GM23338 (cell line): ENCODE results near the gene CCDC201. TPM values are rescaled to one million over a fixed set of nuclear protein-coding genes. Genes with fewer than 3 reads are reported as not detected.

Experiments used
- ATAC-seq: fragments of 200-7000 bp; cut with Tn5 transposase; 3 replicates; pipeline ENCODE4 v1.9.1; 2020
- DNase-seq: peaks from one replicate; pipeline ENCODE4 v3.0.0-alpha.2; 2015; ENCODE audit warnings: low spot score
- H2AFZ ChIP-seq: fragments of 200-600 bp; sonication (generic); 2 replicates; pipeline ENCODE4 v1.8.0; 2016; ENCODE audit warnings: antibody characterized with exemption, mild to moderate bottlenecking, moderate library complexity
- H3F3A ChIP-seq: fragments of 200-600 bp; sonication (generic); replicated peaks from 2 replicates; pipeline ENCODE4 v1.8.0; 2017; ENCODE audit warnings: antibody characterized with exemption, mixed run types, low read depth
- H3K27ac ChIP-seq: fragments of 200-600 bp; sonication (generic); 2 replicates; pipeline ENCODE4 v1.6.1; 2016; ENCODE audit warnings: low read depth
- H3K27me3 ChIP-seq: fragments of 200-600 bp; sonication (generic); 2 replicates; pipeline ENCODE4 v1.8.0; 2016; ENCODE audit warnings: mild to moderate bottlenecking, mixed run types, moderate library complexity; ENCODE audit not compliant: insufficient read depth
- H3K36me3 ChIP-seq: fragments of 200-600 bp; sonication (generic); 2 replicates; pipeline ENCODE4 v1.8.0; 2016; ENCODE audit warnings: mild to moderate bottlenecking; ENCODE audit not compliant: insufficient read depth
- H3K4me1 ChIP-seq: fragments of 200-600 bp; sonication (generic); 2 replicates; pipeline ENCODE4 v1.8.0; 2016; ENCODE audit warnings: mild to moderate bottlenecking, moderate library complexity; ENCODE audit not compliant: insufficient read depth
- H3K4me2 ChIP-seq: fragments of 200-600 bp; sonication (generic); 2 replicates; pipeline ENCODE4 v1.7.1; 2017; ENCODE audit warnings: mixed run types
- H3K4me3 ChIP-seq: fragments of 200-600 bp; sonication (generic); 2 replicates; pipeline ENCODE4 v1.6.1; 2016; ENCODE audit warnings: mixed run types
- H3K79me2 ChIP-seq: fragments of 200-600 bp; sonication (generic); replicated peaks from 2 replicates; pipeline ENCODE4 v1.8.0; 2017; ENCODE audit warnings: mild to moderate bottlenecking; ENCODE audit not compliant: insufficient read depth
- H3K9me2 ChIP-seq: fragments of 200-600 bp; sonication (generic); 2 replicates; pipeline ENCODE4 v1.8.0; 2017; ENCODE audit not compliant: insufficient read depth
- H4K20me1 ChIP-seq: fragments of 200-600 bp; sonication (generic); replicated peaks from 2 replicates; pipeline ENCODE4 v1.8.0; 2017; ENCODE audit warnings: mild to moderate bottlenecking; ENCODE audit not compliant: insufficient read depth
- H3K27ac Mint-ChIP-seq: 2 replicates; pipeline ENCODE4 v1.8.0; 2020; ENCODE audit warnings: inconsistent platforms, mild to moderate bottlenecking, moderate library complexity, mixed read lengths
- H3K27me3 Mint-ChIP-seq: 3 replicates; pipeline ENCODE4 v1.8.0; 2022; ENCODE audit warnings: low read depth, mild to moderate bottlenecking, moderate library complexity, mixed read lengths, inconsistent platforms; ENCODE audit not compliant: insufficient read depth, poor library complexity
- H3K36me3 Mint-ChIP-seq: 3 replicates; pipeline ENCODE4 v1.8.0; 2021; ENCODE audit warnings: low read depth, mild to moderate bottlenecking, inconsistent platforms, moderate library complexity, mixed read lengths
- H3K4me1 Mint-ChIP-seq: 3 replicates; pipeline ENCODE4 v1.8.0; 2020; ENCODE audit warnings: mild to moderate bottlenecking, inconsistent platforms, mixed read lengths
- H3K4me3 Mint-ChIP-seq: 3 replicates; pipeline ENCODE4 v1.8.0; 2021; ENCODE audit warnings: moderate library complexity, mild to moderate bottlenecking, inconsistent platforms, mixed read lengths
- H3K9me3 Mint-ChIP-seq: 3 replicates; pipeline ENCODE4 v1.8.0; 2020; ENCODE audit warnings: moderate library complexity, mild to moderate bottlenecking, inconsistent platforms, mixed read lengths
- CTCF ChIP-seq, 2 experiments: fragments of 200-600 bp in 1 of 2; sonication (generic) in 1 of 2; conservative IDR thresholded peaks; 2 replicates each; pipeline versions ENCODE4 v1.5.1 to v1.6.1; 2016 to 2017; ENCODE audit warnings: antibody characterized with exemption in 2 of 2, low read depth in 2 of 2, mild to moderate bottlenecking in 2 of 2, moderate library complexity in 1 of 2
- ETS1 ChIP-seq: IDR thresholded peaks from 2 replicates; pipeline ENCODE4 v1.6.1; 2016; ENCODE audit warnings: antibody characterized with exemption
- EZH2 ChIP-seq: fragments of 200-600 bp; sonication (generic); IDR thresholded peaks from one replicate; pipeline ENCODE4 v1.8.0; 2017; ENCODE audit warnings: antibody characterized with exemption, mild to moderate bottlenecking, low read depth; ENCODE audit not compliant: unreplicated experiment
- EZH2phosphoT487 ChIP-seq: fragments of 200-600 bp; sonication (generic); IDR thresholded peaks from one replicate; pipeline ENCODE4 v1.8.1; 2018; ENCODE audit warnings: antibody characterized with exemption; ENCODE audit not compliant: unreplicated experiment
- JUNB ChIP-seq: IDR thresholded peaks from one replicate; pipeline ENCODE4 v1.6.1; 2016; ENCODE audit warnings: antibody characterized with exemption; ENCODE audit not compliant: unreplicated experiment
- NANOG ChIP-seq: IDR thresholded peaks from 2 replicates; pipeline ENCODE4 v1.6.1; 2016; ENCODE audit warnings: antibody characterized with exemption, borderline replicate concordance
- POLR2AphosphoS5 ChIP-seq: IDR thresholded peaks from 2 replicates; pipeline ENCODE4 v1.6.1; 2016; ENCODE audit warnings: antibody characterized with exemption, low read depth
- STAT1 ChIP-seq: IDR thresholded peaks from one replicate; pipeline ENCODE4 v1.6.1; 2016; ENCODE audit warnings: antibody characterized with exemption; ENCODE audit not compliant: unreplicated experiment
- polyA plus RNA-seq: library from polyadenylated mRNA; unstranded; fragments of >200 nt; fragmentation: Nextera tagmentation; extraction: Ambion mirVana; gene quantifications from 2 replicates; pipeline ENCODE4 v1.2.1, GENCODE V29; 2016
- total RNA-seq: library from RNA; depleted of rRNA; stranded (reverse); fragments of >200 nt; shearing (Covaris generic); gene quantifications from 2 replicates; pipeline ENCODE4 v1.2.3, GENCODE V29; 2014
- TF ChIP-seq, protein P1 (sequence below): fragments of 250-450 bp; sonication (Bioruptor Pico); IDR thresholded peaks from 2 replicates; pipeline ENCODE4 v1.5.0; 2020; ENCODE audit warnings: mild to moderate bottlenecking, moderate library complexity

The CCDC201 gene
- total and polyA plus RNA-seq, 2 experiments from 2014 or later = not detected

DNA sequence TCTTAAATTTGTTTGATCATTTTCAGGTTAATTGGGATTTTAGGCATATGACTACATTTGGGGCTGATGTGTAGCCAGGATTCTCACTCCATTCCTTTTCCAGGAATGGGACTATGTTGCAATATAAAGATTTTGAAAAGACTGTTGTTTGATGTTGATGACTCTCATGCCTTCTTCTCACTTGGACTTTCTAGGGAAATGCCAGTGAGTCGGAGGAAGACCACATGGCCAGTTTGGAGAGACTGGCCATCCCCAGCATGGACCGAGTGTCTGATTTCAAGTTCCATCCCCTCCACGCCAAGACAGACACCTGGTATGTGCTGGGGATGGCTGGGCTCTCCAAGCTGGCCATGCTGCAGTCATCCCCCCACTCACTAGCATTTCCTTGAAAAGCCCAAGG is 42.7 kb upstream of the CCDC201 start (continued):
- TF ChIP-seq ETS1 (no peak), NANOG (no peak)

- DNase-seq = no peak
- ATAC-seq = no peak
- H3K4me1 ChIP-seq = peaks cover 23% of the 10 kb centered on the region
- no peaks in the 10 kb centered on the region for H3K36me3 ChIP-seq
- H3K27me3 ChIP-seq = peaks cover 23% of the 10 kb centered on the region
- H3F3A ChIP-seq = no peaks in the 10 kb centered on the region
- 0 out of 2 replicates have a peak, but pooled peaks cover 7% of the 10 kb centered on the region for H4K20me1 ChIP-seq
- no peak overlapping the region for H3K4me3 ChIP-seq
- no peaks in the 10 kb centered on the region for H3K9me2 ChIP-seq
- Mint-ChIP-seq H3K4me3 (no peak overlapping the region), H3K36me3 (peaks cover 13% of the 10 kb centered on the region; the same call in 2 of the 3 replicates), H3K27me3 (peaks cover 26% of the 10 kb centered on the region), H3K9me3 (no peaks in the 10 kb centered on the region), H3K4me1 (peaks cover 9% of the 10 kb centered on the region), H3K27ac (no peak overlapping the region)
- H3K4me2 ChIP-seq = no peak overlapping the region
- no peak overlapping the region for H3K27ac ChIP-seq
- H3K79me2 ChIP-seq = no peaks in the 10 kb centered on the region
- TF ChIP-seq POLR2AphosphoS5 (no peak), JUNB (no peak), EZH2 (no peak), CTCF (conservative IDR thresholded peaks at IDR 0.05; ENCODE audit: low read depth in 2 of 2) (no peak), EZH2phosphoT487 (no peak), STAT1 (no peak)
- H2AFZ ChIP-seq = no peak overlapping the region
These were observed 42.0 kb upstream of the CCDC201 start for GRCh38 chr7:45914911-45915310.

GRCh38 chr7:45912972-45913371 is 40.1 kb upstream of the CCDC201 start:
- Mint-ChIP-seq H3K36me3 (peaks cover 13% of the 10 kb centered on the region; the same call in 2 of the 3 replicates), H3K4me3 (no peak overlapping the region), H3K27me3 (peaks cover 7% of the 10 kb centered on the region), H3K27ac (no peak overlapping the region), H3K4me1 (0 out of 3 replicates have a peak, but pooled peaks cover 1% of the 10 kb centered on the region), H3K9me3 (no peaks in the 10 kb centered on the region)
- 0 out of 2 replicates have a peak, but pooled peaks cover 3% of the 10 kb centered on the region for H3K4me1 ChIP-seq
- peaks cover 4% of the 10 kb centered on the region for H3K27me3 ChIP-seq
- no peak overlapping the region for H2AFZ ChIP-seq
- ATAC-seq (no peak), DNase-seq (no peak)
- no peak overlapping the region for H3K4me3 ChIP-seq
- H3K9me2 ChIP-seq = no peaks in the 10 kb centered on the region
- H3K36me3 ChIP-seq = no peaks in the 10 kb centered on the region
- H3K79me2 ChIP-seq = no peaks in the 10 kb centered on the region
- H4K20me1 ChIP-seq = no peaks in the 10 kb centered on the region
- H3K27ac ChIP-seq = no peak overlapping the region
- H3K4me2 ChIP-seq = no peak overlapping the region
- no peaks in the 10 kb centered on the region for H3F3A ChIP-seq
- TF ChIP-seq, protein P1, sequence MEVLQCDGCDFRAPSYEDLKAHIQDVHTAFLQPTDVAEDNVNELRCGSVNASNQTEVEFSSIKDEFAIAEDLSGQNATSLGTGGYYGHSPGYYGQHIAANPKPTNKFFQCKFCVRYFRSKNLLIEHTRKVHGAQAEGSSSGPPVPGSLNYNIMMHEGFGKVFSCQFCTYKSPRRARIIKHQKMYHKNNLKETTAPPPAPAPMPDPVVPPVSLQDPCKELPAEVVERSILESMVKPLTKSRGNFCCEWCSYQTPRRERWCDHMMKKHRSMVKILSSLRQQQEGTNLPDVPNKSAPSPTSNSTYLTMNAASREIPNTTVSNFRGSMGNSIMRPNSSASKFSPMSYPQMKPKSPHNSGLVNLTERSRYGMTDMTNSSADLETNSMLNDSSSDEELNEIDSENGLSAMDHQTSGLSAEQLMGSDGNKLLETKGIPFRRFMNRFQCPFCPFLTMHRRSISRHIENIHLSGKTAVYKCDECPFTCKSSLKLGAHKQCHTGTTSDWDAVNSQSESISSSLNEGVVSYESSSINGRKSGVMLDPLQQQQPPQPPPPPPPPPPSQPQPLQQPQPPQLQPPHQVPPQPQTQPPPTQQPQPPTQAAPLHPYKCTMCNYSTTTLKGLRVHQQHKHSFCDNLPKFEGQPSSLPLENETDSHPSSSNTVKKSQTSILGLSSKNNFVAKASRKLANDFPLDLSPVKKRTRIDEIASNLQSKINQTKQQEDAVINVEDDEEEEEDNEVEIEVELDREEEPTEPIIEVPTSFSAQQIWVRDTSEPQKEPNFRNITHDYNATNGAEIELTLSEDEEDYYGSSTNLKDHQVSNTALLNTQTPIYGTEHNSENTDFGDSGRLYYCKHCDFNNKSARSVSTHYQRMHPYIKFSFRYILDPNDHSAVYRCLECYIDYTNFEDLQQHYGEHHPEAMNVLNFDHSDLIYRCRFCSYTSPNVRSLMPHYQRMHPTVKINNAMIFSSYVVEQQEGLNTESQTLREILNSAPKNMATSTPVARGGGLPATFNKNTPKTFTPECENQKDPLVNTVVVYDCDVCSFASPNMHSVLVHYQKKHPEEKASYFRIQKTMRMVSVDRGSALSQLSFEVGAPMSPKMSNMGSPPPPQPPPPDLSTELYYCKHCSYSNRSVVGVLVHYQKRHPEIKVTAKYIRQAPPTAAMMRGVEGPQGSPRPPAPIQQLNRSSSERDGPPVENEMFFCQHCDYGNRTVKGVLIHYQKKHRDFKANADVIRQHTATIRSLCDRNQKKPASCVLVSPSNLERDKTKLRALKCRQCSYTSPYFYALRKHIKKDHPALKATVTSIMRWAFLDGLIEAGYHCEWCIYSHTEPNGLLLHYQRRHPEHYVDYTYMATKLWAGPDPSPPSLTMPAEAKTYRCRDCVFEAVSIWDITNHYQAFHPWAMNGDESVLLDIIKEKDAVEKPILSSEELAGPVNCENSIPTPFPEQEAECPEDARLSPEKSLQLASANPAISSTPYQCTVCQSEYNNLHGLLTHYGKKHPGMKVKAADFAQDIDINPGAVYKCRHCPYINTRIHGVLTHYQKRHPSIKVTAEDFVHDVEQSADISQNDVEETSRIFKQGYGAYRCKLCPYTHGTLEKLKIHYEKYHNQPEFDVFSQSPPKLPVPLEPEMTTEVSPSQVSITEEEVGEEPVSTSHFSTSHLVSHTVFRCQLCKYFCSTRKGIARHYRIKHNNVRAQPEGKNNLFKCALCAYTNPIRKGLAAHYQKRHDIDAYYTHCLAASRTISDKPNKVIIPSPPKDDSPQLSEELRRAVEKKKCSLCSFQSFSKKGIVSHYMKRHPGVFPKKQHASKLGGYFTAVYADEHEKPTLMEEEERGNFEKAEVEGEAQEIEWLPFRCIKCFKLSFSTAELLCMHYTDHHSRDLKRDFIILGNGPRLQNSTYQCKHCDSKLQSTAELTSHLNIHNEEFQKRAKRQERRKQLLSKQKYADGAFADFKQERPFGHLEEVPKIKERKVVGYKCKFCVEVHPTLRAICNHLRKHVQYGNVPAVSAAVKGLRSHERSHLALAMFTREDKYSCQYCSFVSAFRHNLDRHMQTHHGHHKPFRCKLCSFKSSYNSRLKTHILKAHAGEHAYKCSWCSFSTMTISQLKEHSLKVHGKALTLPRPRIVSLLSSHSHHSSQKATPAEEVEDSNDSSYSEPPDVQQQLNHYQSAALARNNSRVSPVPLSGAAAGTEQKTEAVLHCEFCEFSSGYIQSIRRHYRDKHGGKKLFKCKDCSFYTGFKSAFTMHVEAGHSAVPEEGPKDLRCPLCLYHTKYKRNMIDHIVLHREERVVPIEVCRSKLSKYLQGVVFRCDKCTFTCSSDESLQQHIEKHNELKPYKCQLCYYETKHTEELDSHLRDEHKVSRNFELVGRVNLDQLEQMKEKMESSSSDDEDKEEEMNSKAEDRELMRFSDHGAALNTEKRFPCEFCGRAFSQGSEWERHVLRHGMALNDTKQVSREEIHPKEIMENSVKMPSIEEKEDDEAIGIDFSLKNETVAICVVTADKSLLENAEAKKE (CRISPR knock-in tag) = no peak
- no peak for TF ChIP-seq EZH2
- TF ChIP-seq NANOG = no peak
- no peak for TF ChIP-seq ETS1
